ENCODE data around the gene LINGO3. TPM values are rescaled to one million over a fixed set of nuclear protein-coding genes. Genes with fewer than 3 reads are reported as not detected.

LINGO3 gene
- total and polyA plus RNA-seq, 2 donors (not counting 3 experiments of a cell fraction or from before 2014, with no cell fraction given) = not detected

DNA sequence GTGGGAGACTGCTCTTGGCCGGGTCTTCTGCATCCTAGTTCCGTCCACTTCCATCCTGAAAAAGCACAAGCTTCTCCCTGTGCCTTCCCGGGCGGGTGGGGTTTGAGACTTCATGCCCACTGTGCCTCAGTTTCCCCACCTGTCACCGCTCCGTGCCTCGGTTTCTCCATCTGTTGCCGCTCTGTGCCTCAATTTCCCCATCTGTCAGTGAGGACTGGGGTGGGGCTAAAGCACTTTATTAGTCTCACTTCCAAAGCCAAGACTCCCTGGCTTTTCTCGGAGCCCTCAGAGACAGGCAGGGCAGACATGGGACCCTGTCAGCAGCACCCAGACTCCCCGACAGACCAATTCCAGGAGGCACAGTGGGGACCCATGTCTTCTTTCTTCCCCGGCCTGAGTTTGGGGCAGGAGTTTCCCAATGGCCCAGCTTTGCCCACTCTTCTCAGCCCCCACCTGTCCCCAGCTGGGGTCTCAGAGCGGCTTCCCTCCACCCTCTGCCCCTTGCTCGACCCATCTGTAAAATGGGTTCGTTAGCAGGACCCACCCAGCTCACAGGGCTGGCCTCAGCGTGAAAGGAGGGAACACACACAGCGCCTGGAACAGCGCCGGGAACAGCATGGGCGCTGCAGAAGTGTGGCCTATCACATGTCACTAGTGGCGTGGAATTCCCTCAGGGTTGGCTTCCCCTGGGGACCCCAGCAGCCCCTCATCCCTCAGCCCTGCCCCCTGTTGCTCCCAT lies 21.4 kb downstream of the LINGO3 start:
- BruUV-seq (replicated peaks) = no TSS peak
- H4K20me1 ChIP-seq (replicated peaks; ENCODE audit: control insufficient read depth, extremely low read depth, insufficient read depth, low read length) = no peaks in the 10 kb centered on the region
- peaks cover 31 to 35% of the 10 kb centered on the region in 2 experiments for H3K27me3 ChIP-seq (ENCODE audit: control insufficient read depth in 2 of 2, insufficient read depth in 2 of 2, low read length in 2 of 2)
- H2AFZ ChIP-seq (ENCODE audit: low read depth, low read length) = no peak overlapping the region
- no peak overlapping the region for H3K9ac ChIP-seq (replicated peaks; ENCODE audit: extremely low read depth, insufficient read depth, low read length)
- CTCF ChIA-PET = interaction anchor here (1.2 to 2.9 kb wide), 4 partner anchors 8 to 25 kb away, joined by 3 to 14 read pairs (median 4); no protein-coding TSS in a partner anchor
- H3K36me3 ChIP-seq (ENCODE audit: control insufficient read depth in 2 of 2, extremely low read depth in 1 of 2, insufficient read depth in 2 of 2, low read length in 2 of 2) = no peaks in the 10 kb centered on the region
- DNase-seq (ENCODE audit: low read depth, low spot score) (no peak), FAIRE-seq (no peak)
- peaks cover 14% of the 10 kb centered on the region for H3K4me1 ChIP-seq (ENCODE audit: control insufficient read depth, extremely low read depth, insufficient read depth, low read length)
- H3K4me2 ChIP-seq (ENCODE audit: insufficient read depth, low read length) = no peak overlapping the region
- POLR2A ChIA-PET = no interaction called here
- H3K27ac ChIP-seq (ENCODE audit: insufficient read depth, low read depth, low read length) = no peak overlapping the region
- H3K4me3 ChIP-seq (replicated peaks in 1 of 3; ENCODE audit: insufficient read depth in 1 of 3, low read depth in 1 of 3, low read length in 3 of 3) = no peak overlapping the region
- H3K79me2 ChIP-seq (ENCODE audit: control insufficient read depth, insufficient read depth, low read length) = no peaks in the 10 kb centered on the region
- H3K9me1 ChIP-seq (replicated peaks; ENCODE audit: control insufficient read depth, extremely low read depth, insufficient read depth, low read length) = no peaks in the 10 kb centered on the region
- TF ChIP-seq POLR2A (IDR thresholded peaks at IDR 0.05; ENCODE audit: low read depth, low read length) (no peak), GATA2 (IDR thresholded peaks at IDR 0.05; ENCODE audit: insufficient read depth, insufficient read length, low read depth, low read length) (no peak), POLR2AphosphoS5 (IDR thresholded peaks at IDR 0.05; ENCODE audit: insufficient read depth, low read depth, low read length) (no peak), MYC (IDR thresholded peaks at IDR 0.05; ENCODE audit: low read depth, low read length) (no peak), EZH2 (IDR thresholded peaks at IDR 0.05; ENCODE audit: borderline replicate concordance, low read depth, low read length, severe bottlenecking) (no peak), JUN (IDR thresholded peaks at IDR 0.05; ENCODE audit: borderline replicate concordance, insufficient read depth, insufficient read length, low read depth) (no peak), FOS (IDR thresholded peaks at IDR 0.05; ENCODE audit: borderline replicate concordance, insufficient read depth, low read length) (no peak)
- TF ChIP-seq, protein P1, sequence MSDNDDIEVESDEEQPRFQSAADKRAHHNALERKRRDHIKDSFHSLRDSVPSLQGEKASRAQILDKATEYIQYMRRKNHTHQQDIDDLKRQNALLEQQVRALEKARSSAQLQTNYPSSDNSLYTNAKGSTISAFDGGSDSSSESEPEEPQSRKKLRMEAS (IDR thresholded peaks at IDR 0.05; ENCODE audit: insufficient read depth, insufficient read length) = no peak
- TF ChIP-seq, protein P2, sequence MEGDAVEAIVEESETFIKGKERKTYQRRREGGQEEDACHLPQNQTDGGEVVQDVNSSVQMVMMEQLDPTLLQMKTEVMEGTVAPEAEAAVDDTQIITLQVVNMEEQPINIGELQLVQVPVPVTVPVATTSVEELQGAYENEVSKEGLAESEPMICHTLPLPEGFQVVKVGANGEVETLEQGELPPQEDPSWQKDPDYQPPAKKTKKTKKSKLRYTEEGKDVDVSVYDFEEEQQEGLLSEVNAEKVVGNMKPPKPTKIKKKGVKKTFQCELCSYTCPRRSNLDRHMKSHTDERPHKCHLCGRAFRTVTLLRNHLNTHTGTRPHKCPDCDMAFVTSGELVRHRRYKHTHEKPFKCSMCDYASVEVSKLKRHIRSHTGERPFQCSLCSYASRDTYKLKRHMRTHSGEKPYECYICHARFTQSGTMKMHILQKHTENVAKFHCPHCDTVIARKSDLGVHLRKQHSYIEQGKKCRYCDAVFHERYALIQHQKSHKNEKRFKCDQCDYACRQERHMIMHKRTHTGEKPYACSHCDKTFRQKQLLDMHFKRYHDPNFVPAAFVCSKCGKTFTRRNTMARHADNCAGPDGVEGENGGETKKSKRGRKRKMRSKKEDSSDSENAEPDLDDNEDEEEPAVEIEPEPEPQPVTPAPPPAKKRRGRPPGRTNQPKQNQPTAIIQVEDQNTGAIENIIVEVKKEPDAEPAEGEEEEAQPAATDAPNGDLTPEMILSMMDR (IDR thresholded peaks at IDR 0.05; ENCODE audit: extremely low read depth in 1 of 2, insufficient read depth in 1 of 2, low read depth in 1 of 2, low read length in 2 of 2) = no peak
- dilution Hi-C loops (cut with MboI; ENCODE audit: extremely low pct_ligation_motif_present, low sequenced_read_pairs) = no loop called here
- H3K9me3 ChIP-seq (replicated peaks; ENCODE audit: control insufficient read depth, insufficient read depth, low read length) = no peaks in the 10 kb centered on the region
- intact Hi-C loops (cut with micrococcal nuclease) = loop anchor here (5.0 kb wide), 1 partner anchor 41 kb away; the partner anchor contains the start of genes LSM7 and SPPL2B

Measured in endothelial cell of umbilical vein (primary cell).